BJ (cell line): ENCODE measurements around the gene NMT1. TPM values are rescaled to one million over a fixed set of nuclear protein-coding genes. Genes with fewer than 3 reads are reported as not detected.

Experiments used
- CTCF ChIA-PET: fragments of 350-600 bp; formaldehyde crosslinking; extraction: SDS; loops from one replicate; lab custom pipeline; 2021; ENCODE audit warnings: antibody characterized with exemption, inconsistent platforms; lab: Yijun Ruan, JAX
- POLR2A ChIA-PET: fragments of 300-600 bp; sonication (Branson Sonifier 250); formaldehyde crosslinking; extraction: SDS; loops from one replicate; lab custom pipeline; 2021; ENCODE audit warnings: antibody characterized with exemption; lab: Charles Lee
- DNase-seq: peaks from one replicate; pipeline ENCODE4 v3.0.0-alpha.2; 2011; ENCODE audit warnings: low read depth
- H3K27me3 ChIP-seq: 2 replicates; pipeline ENCODE4 v1.6.0; 2011; ENCODE audit warnings: low read length; ENCODE audit not compliant: control insufficient read depth, insufficient read depth
- H3K36me3 ChIP-seq: 2 replicates; pipeline ENCODE4 v1.5.1; 2011; ENCODE audit warnings: low read length; ENCODE audit not compliant: control insufficient read depth, insufficient read depth
- H3K4me3 ChIP-seq: 2 replicates; pipeline ENCODE4 v1.5.1; 2011; ENCODE audit warnings: low read depth, mild to moderate bottlenecking, control low read depth, low read length
- CTCF ChIP-seq: IDR thresholded peaks from 2 replicates; pipeline ENCODE4 v1.5.1; 2011; ENCODE audit warnings: low read depth, mild to moderate bottlenecking, control low read depth, inconsistent platforms, low read length, moderate library complexity; ENCODE audit not compliant: insufficient read depth
- polyA plus RNA-seq: library from polyadenylated mRNA; depleted of rRNA; stranded (reverse); fragments of >200 nt; gene quantifications from 2 replicates; pipeline ENCODE4 v1.2.3, GENCODE V29; 2011

The NMT1 gene
- polyA plus RNA-seq, 1 experiment, result 62.5 TPM

GRCh38 chr17:45021607-45022287, 39.4 kb upstream of the NMT1 start:
- TF ChIP-seq CTCF, result peak; percentile 56
- POLR2A ChIA-PET, result no interaction called here
- peak overlapping the region; percentile 26 for H3K4me3 ChIP-seq
- no peaks in the 10 kb centered on the region for H3K27me3 ChIP-seq
- DNase-seq, result no peak
- CTCF ChIA-PET, result interaction anchor here (0.6 to 9.0 kb wide), 45 partner anchors 8 to 249 kb away, joined by 3 to 259 read pairs (median 4); partner anchors contain the start of genes ACBD4, EFTUD2, GFAP and PLCD3
- peaks cover 8% of the 10 kb centered on the region for H3K36me3 ChIP-seq

- H3K4me3 ChIP-seq, result no peak overlapping the region
Observed at GRCh38 chr17:45022288-45022648, 38.8 kb upstream of the NMT1 start.

GRCh38 chr17:45022655-45023339, 38.3 kb upstream of the NMT1 start:
- ChIA-PET POLR2A (no interaction called here), CTCF (interaction anchor here (0.7 to 9.0 kb wide), 32 partner anchors 9 to 250 kb away, joined by 3 to 259 read pairs (median 6); partner anchors contain the start of genes EFTUD2, GFAP and PLCD3)
- H3K27me3 ChIP-seq, result no peaks in the 10 kb centered on the region

More at GRCh38 chr17:45022288-45022648, 38.8 kb upstream of the NMT1 start:
- ChIA-PET CTCF (interaction anchor here (0.7 to 9.0 kb wide), 36 partner anchors 9 to 250 kb away, joined by 3 to 259 read pairs (median 5); partner anchors contain the start of genes ACBD4, EFTUD2, GFAP and PLCD3), POLR2A (no interaction called here)
- Histone ChIP-seq H3K27me3 (no peaks in the 10 kb centered on the region), H3K36me3 (peaks cover 8% of the 10 kb centered on the region)
- TF ChIP-seq CTCF, result no peak
- no peak for DNase-seq

GRCh38 chr17:45029096-45029495, 32.0 kb upstream of the NMT1 start:
- Histone ChIP-seq H3K36me3 (peaks cover 16% of the 10 kb centered on the region), H3K27me3 (no peaks in the 10 kb centered on the region), H3K4me3 (no peak overlapping the region)
- ChIA-PET POLR2A (no interaction called here), CTCF (no interaction called here)
- no peak for TF ChIP-seq CTCF
- no peak for DNase-seq

More at GRCh38 chr17:45022655-45023339, 38.3 kb upstream of the NMT1 start:
- H3K4me3 ChIP-seq, result no peak overlapping the region
- TF ChIP-seq CTCF, result no peak
- DNase-seq, result no peak
- peaks cover 8% of the 10 kb centered on the region for H3K36me3 ChIP-seq

- CTCF ChIA-PET, result no interaction called here
- Histone ChIP-seq H3K27me3 (no peaks in the 10 kb centered on the region), H3K4me3 (no peak overlapping the region), H3K36me3 (peaks cover 22% of the 10 kb centered on the region)
- POLR2A ChIA-PET, result no interaction called here
- TF ChIP-seq CTCF, result no peak
- DNase-seq, result no peak
Observed at GRCh38 chr17:45029758-45030423, 31.2 kb upstream of the NMT1 start.
